Keratinocyte (primary cell): Measurements from ENCODE around the gene SSBP4. TPM values are rescaled to one million over a fixed set of nuclear protein-coding genes. Genes with fewer than 3 reads are reported as not detected.

Source experiments
- DNase-seq: peaks from one replicate; pipeline ENCODE4 v3.0.0-alpha.2; 2011; ENCODE audit warnings: low read depth, missing footprints, low spot score
- FAIRE-seq: peaks from 2 replicates; lab custom pipeline; 2011; peaks lifted over from hg19 to GRCh38; lab: Jason Lieb, UNC
- H2AFZ ChIP-seq: 2 replicates; pipeline ENCODE4 v1.6.0; 2012; ENCODE audit warnings: low read length, control low read depth, inconsistent platforms; ENCODE audit not compliant: control insufficient read depth
- H3K27ac ChIP-seq: 2 replicates; pipeline ENCODE4 v1.5.1; 2011; ENCODE audit warnings: low read length; ENCODE audit not compliant: control insufficient read depth, insufficient read depth
- H3K27me3 ChIP-seq: 3 replicates; pipeline ENCODE4 v1.6.0; 2011; ENCODE audit warnings: low read length; ENCODE audit not compliant: control insufficient read depth, insufficient read depth; ENCODE audit errors: extremely low read depth
- H3K36me3 ChIP-seq, 2 experiments: 2 replicates in 1 of 2; 3 replicates in 1 of 2; pipeline ENCODE4 v1.5.1; 2011; ENCODE audit warnings: low read length in 2 of 2, mild to moderate bottlenecking in 1 of 2; ENCODE audit not compliant: control insufficient read depth in 2 of 2, insufficient read depth in 2 of 2; ENCODE audit errors: extremely low read depth in 1 of 2
- H3K4me1 ChIP-seq: 3 replicates; pipeline ENCODE4 v1.5.1; 2011; ENCODE audit warnings: low read length; ENCODE audit not compliant: control insufficient read depth, insufficient read depth; ENCODE audit errors: extremely low read depth
- H3K4me2 ChIP-seq: 3 replicates; pipeline ENCODE4 v1.6.0; 2011; ENCODE audit warnings: low read depth, low read length; ENCODE audit not compliant: control insufficient read depth, insufficient read depth; ENCODE audit errors: extremely low read depth
- H3K4me3 ChIP-seq, 3 experiments: fragments of 200-600 bp in 1 of 3; sonication (generic) in 1 of 3; 2 replicates in 2 of 3; 3 replicates in 1 of 3; pipeline ENCODE4 v1.5.1; 2011 to 2016; ENCODE audit warnings: low read length in 3 of 3, mild to moderate bottlenecking in 3 of 3, control low read depth in 2 of 3, inconsistent platforms in 1 of 3, low read depth in 1 of 3, mixed read lengths in 1 of 3, mixed run types in 1 of 3, moderate library complexity in 1 of 3; ENCODE audit not compliant: control insufficient read depth in 2 of 3, insufficient read depth in 2 of 3; ENCODE audit errors: extremely low read depth in 1 of 3
- H3K79me2 ChIP-seq: 2 replicates; pipeline ENCODE4 v1.6.0; 2012; ENCODE audit warnings: low read length; ENCODE audit not compliant: control insufficient read depth, insufficient read depth
- H3K9ac ChIP-seq: 3 replicates; pipeline ENCODE4 v1.6.0; 2011; ENCODE audit warnings: low read length; ENCODE audit not compliant: control insufficient read depth, insufficient read depth; ENCODE audit errors: extremely low read depth
- H3K9me1 ChIP-seq: 3 replicates; pipeline ENCODE4 v1.6.0; 2011; ENCODE audit warnings: low read length; ENCODE audit not compliant: control insufficient read depth, insufficient read depth; ENCODE audit errors: extremely low read depth
- H3K9me3 ChIP-seq: 2 replicates; pipeline ENCODE4 v1.5.1; 2012; ENCODE audit warnings: low read depth, low read length; ENCODE audit not compliant: control insufficient read depth
- H4K20me1 ChIP-seq: 3 replicates; pipeline ENCODE4 v1.6.0; 2011; ENCODE audit warnings: low read length; ENCODE audit not compliant: control insufficient read depth, insufficient read depth; ENCODE audit errors: extremely low read depth
- CTCF ChIP-seq, 3 experiments: IDR thresholded peaks in 1 of 3; conservative IDR thresholded peaks in 1 of 3; optimal IDR thresholded peaks in 1 of 3; 2 replicates in 2 of 3; 3 replicates in 1 of 3; pipeline versions ENCODE3 to v1.5.1; 2011; ENCODE audit warnings: low read length in 3 of 3, mild to moderate bottlenecking in 3 of 3, moderate library complexity in 2 of 3, control low read depth in 1 of 3, inconsistent platforms in 1 of 3; ENCODE audit not compliant: insufficient read depth in 2 of 3; ENCODE audit errors: extremely low read depth in 1 of 3
- EZH2 ChIP-seq: IDR thresholded peaks from one replicate; pipeline ENCODE4 v1.6.1; 2012; ENCODE audit warnings: inconsistent platforms, mild to moderate bottlenecking, low read length, moderate library complexity
- dilution Hi-C: fragments of 300-500 bp; cut with MboI; formaldehyde crosslinking; loops from one replicate; pipeline ENCODE4 v1.7.0; 2020; ENCODE audit warnings: low sequenced_read_pairs; ENCODE audit not compliant: extremely low pct_ligation_motif_present
- polyA plus RNA-seq, 5 experiments: library from polyadenylated mRNA; depleted of rRNA in 3 of 5; stranded (reverse) in 3 of 5; stranded (forward) in 1 of 5; unstranded in 1 of 5; fragments of >200 nt; gene quantifications; 1 replicate in 1 of 5; 2 replicates in 3 of 5; 3 replicates in 1 of 5; pipeline versions ENCODE4 v1.2.1 to v1.2.3, GENCODE V29; 2011 to 2012; ENCODE audit warnings: missing spikeins in 2 of 5, low read depth in 1 of 5, low replicate concordance in 1 of 5

Gene SSBP4
- polyA plus RNA-seq, 1 donor (not counting 4 experiments of a cell fraction or from before 2014, with no cell fraction given), result 7.5 TPM

- DNase-seq, result no peak
- Histone ChIP-seq H3K27ac (no peak overlapping the region), H3K9me3 (no peaks in the 10 kb centered on the region), H3K9ac (no peak overlapping the region), H3K36me3 (peaks cover 15 to 19% of the 10 kb centered on the region in 2 experiments), H3K9me1 (no peaks in the 10 kb centered on the region), H3K27me3 (no peaks in the 10 kb centered on the region), H3K4me1 (peaks cover 18% of the 10 kb centered on the region), H4K20me1 (peaks cover 8% of the 10 kb centered on the region), H3K4me3 (no peak overlapping the region), H2AFZ (no peak overlapping the region), H3K79me2 (peaks cover 70% of the 10 kb centered on the region), H3K4me2 (no peak overlapping the region)
- dilution Hi-C loops, result no loop called here
- TF ChIP-seq CTCF (optimal IDR thresholded peaks at IDR 0.05 in 1 of 3, IDR thresholded peaks at IDR 0.05 in 1 of 3, conservative IDR thresholded peaks at IDR 0.05 in 1 of 3; ENCODE audit: extremely low read depth in 1 of 3, insufficient read depth in 2 of 3, low read length in 3 of 3) (no peak), EZH2 (no peak)
- no peak for FAIRE-seq
These were observed 55.2 kb downstream of the SSBP4 start for GRCh38 chr19:18474366-18474887.

- TF ChIP-seq EZH2, result no peak
- TF ChIP-seq CTCF (optimal IDR thresholded peaks at IDR 0.05 in 1 of 3, IDR thresholded peaks at IDR 0.05 in 1 of 3, conservative IDR thresholded peaks at IDR 0.05 in 1 of 3; ENCODE audit: extremely low read depth in 1 of 3, insufficient read depth in 2 of 3, low read length in 3 of 3), result no peak
- Histone ChIP-seq H3K4me3 (no peak overlapping the region), H3K4me2 (no peak overlapping the region), H3K79me2 (peaks cover 73% of the 10 kb centered on the region), H4K20me1 (peaks cover 7% of the 10 kb centered on the region), H3K4me1 (peaks cover 24% of the 10 kb centered on the region), H3K36me3 (peaks cover 13 to 14% of the 10 kb centered on the region in 2 experiments), H3K27ac (no peak overlapping the region), H3K9me3 (no peaks in the 10 kb centered on the region), H3K9ac (no peak overlapping the region), H3K9me1 (no peaks in the 10 kb centered on the region), H2AFZ (no peak overlapping the region), H3K27me3 (no peaks in the 10 kb centered on the region)
- dilution Hi-C loops, result no loop called here
- DNase-seq, result no peak
- FAIRE-seq, result no peak
These were observed 55.8 kb downstream of the SSBP4 start for GRCh38 chr19:18475004-18475453.
